ENCODE results near the gene NUDT16L1. TPM values are rescaled to one million over a fixed set of nuclear protein-coding genes. Genes with fewer than 3 reads are reported as not detected.

The NUDT16L1 gene

GRCh38 chr16:4744555-4745273, 51.4 kb downstream of the NUDT16L1 start:
- Histone ChIP-seq H3K27me3 (ENCODE audit: control insufficient read depth in 3 of 3, insufficient read depth in 3 of 3, low read depth in 1 of 3, low read length in 3 of 3) (no peaks in the 10 kb centered on the region), H3K79me1 (ENCODE audit: low read depth, low read length) (no peaks in the 10 kb centered on the region), H2BK120ac (ENCODE audit: low read depth, low read length) (no peak overlapping the region), H3K18ac (ENCODE audit: low read length) (no peak overlapping the region), H2BK5ac (ENCODE audit: low read length) (no peak overlapping the region), H2AK5ac (ENCODE audit: low read depth, low read length) (peak overlapping the region; percentile 44), H2AFZ (ENCODE audit: low read length) (peak overlapping the region; percentile 11), H4K91ac (ENCODE audit: low read depth, low read length, poor library complexity) (no peak overlapping the region), H3K14ac (ENCODE audit: low read length) (no peak overlapping the region), H3K36me3 (replicated peaks in 1 of 2; ENCODE audit: control insufficient read depth in 2 of 2, insufficient read depth in 2 of 2, low read length in 2 of 2) (no peaks in the 10 kb centered on the region), H3K23ac (ENCODE audit: low read depth, low read length, poor library complexity) (no peak overlapping the region), H3K4me2 (ENCODE audit: insufficient read depth, low read length, poor library complexity, severe bottlenecking) (no peak overlapping the region), H2BK15ac (ENCODE audit: low read length) (no peak overlapping the region), H3K9ac (ENCODE audit: low read depth, low read length, poor library complexity) (peak overlapping the region; percentile 15), H3K4ac (ENCODE audit: low read length) (no peak overlapping the region), H3K9me3 (replicated peaks in 1 of 2; ENCODE audit: control insufficient read depth in 2 of 2, insufficient read depth in 1 of 2, low read depth in 1 of 2, low read length in 2 of 2) (no peaks in the 10 kb centered on the region), H3K4me3 (ENCODE audit: low read length in 2 of 2) (peak overlapping the region in 1 of 2 donors; percentile 13), H2BK12ac (ENCODE audit: low read length) (no peak overlapping the region), H4K8ac (ENCODE audit: low read depth, low read length) (no peak overlapping the region), H3K27ac (replicated peaks; ENCODE audit: low read length) (no peak overlapping the region), H3K4me1 (ENCODE audit: control insufficient read depth in 2 of 2, insufficient read depth in 1 of 2, low read depth in 1 of 2, low read length in 2 of 2) (peaks cover 0 to 7% of the 10 kb centered on the region in 2 donors)
- DNase-seq (ENCODE audit: low spot score): no peak
- no CpG with 5 or more reads among the region's 13 CpGs for WGBS, 2 donors (ENCODE audit: extremely low coverage in 2 of 2, insufficient read length in 2 of 2, insufficient replicate concordance in 1 of 2)

GRCh38 chr16:4745274-4745569, 51.9 kb downstream of the NUDT16L1 start:
- H2AK5ac ChIP-seq (ENCODE audit: low read depth, low read length): no peak overlapping the region
- H3K4me1 ChIP-seq (ENCODE audit: control insufficient read depth in 2 of 2, insufficient read depth in 1 of 2, low read depth in 1 of 2, low read length in 2 of 2): peaks cover 0 to 7% of the 10 kb centered on the region in 2 donors
- no peak for DNase-seq (ENCODE audit: low spot score)

More at GRCh38 chr16:4745274-4745569, 51.9 kb downstream of the NUDT16L1 start:
- Histone ChIP-seq H2AFZ (ENCODE audit: low read length) (peak overlapping the region; percentile 11), H3K27me3 (ENCODE audit: control insufficient read depth in 3 of 3, insufficient read depth in 3 of 3, low read depth in 1 of 3, low read length in 3 of 3) (no peaks in the 10 kb centered on the region), H3K4me2 (ENCODE audit: insufficient read depth, low read length, poor library complexity, severe bottlenecking) (no peak overlapping the region), H3K36me3 (replicated peaks in 1 of 2; ENCODE audit: control insufficient read depth in 2 of 2, insufficient read depth in 2 of 2, low read length in 2 of 2) (peaks cover 3 to 4% of the 10 kb centered on the region in 2 donors), H3K23ac (ENCODE audit: low read depth, low read length, poor library complexity) (no peak overlapping the region), H2BK15ac (ENCODE audit: low read length) (no peak overlapping the region), H2BK5ac (ENCODE audit: low read length) (no peak overlapping the region), H3K14ac (ENCODE audit: low read length) (no peak overlapping the region), H3K18ac (ENCODE audit: low read length) (no peak overlapping the region), H4K91ac (ENCODE audit: low read depth, low read length, poor library complexity) (no peak overlapping the region), H3K4me3 (ENCODE audit: low read length in 2 of 2) (no peak overlapping the region), H3K9ac (ENCODE audit: low read depth, low read length, poor library complexity) (no peak overlapping the region), H3K4ac (ENCODE audit: low read length) (no peak overlapping the region), H4K8ac (ENCODE audit: low read depth, low read length) (no peak overlapping the region), H3K27ac (replicated peaks; ENCODE audit: low read length) (no peak overlapping the region), H3K9me3 (replicated peaks in 1 of 2; ENCODE audit: control insufficient read depth in 2 of 2, insufficient read depth in 1 of 2, low read depth in 1 of 2, low read length in 2 of 2) (no peaks in the 10 kb centered on the region), H2BK12ac (ENCODE audit: low read length) (no peak overlapping the region), H2BK120ac (ENCODE audit: low read depth, low read length) (no peak overlapping the region), H3K79me1 (ENCODE audit: low read depth, low read length) (no peaks in the 10 kb centered on the region)
- no CpG with 5 or more reads among the region's 3 CpGs for WGBS, 2 donors (ENCODE audit: extremely low coverage in 2 of 2, insufficient read length in 2 of 2, insufficient replicate concordance in 1 of 2)

Small RNAs within 50 kb of the gene (small RNA-seq; reads per million reads assigned to genes)
- gene MIR6769A (ENCODE audit: insufficient read depth): not detected
